ENCODE data around the gene ADNP2. TPM values are rescaled to one million over a fixed set of nuclear protein-coding genes. Genes with fewer than 3 reads are reported as not detected.

The ADNP2 gene
- total and polyA plus RNA-seq, 2 donors (not counting 3 experiments of a cell fraction or from before 2014, with no cell fraction given), result 10.2 to 20.6 TPM

GRCh38 chr18:80147037-80147417, 38.0 kb downstream of the ADNP2 start:
- Histone ChIP-seq H3K9ac (replicated peaks; ENCODE audit: extremely low read depth, insufficient read depth, low read length) (peak overlapping the region; percentile 8), H3K4me2 (ENCODE audit: insufficient read depth, low read length) (peak overlapping the region; percentile 93), H3K27ac (ENCODE audit: insufficient read depth, low read depth, low read length) (no peak overlapping the region), H3K36me3 (ENCODE audit: control insufficient read depth in 2 of 2, extremely low read depth in 1 of 2, insufficient read depth in 2 of 2, low read length in 2 of 2) (no peaks in the 10 kb centered on the region), H2AFZ (ENCODE audit: low read depth, low read length) (peak overlapping the region; percentile 93), H3K27me3 (ENCODE audit: control insufficient read depth in 2 of 2, insufficient read depth in 2 of 2, low read length in 2 of 2) (no peaks in the 10 kb centered on the region), H3K4me3 (replicated peaks in 1 of 3; ENCODE audit: insufficient read depth in 1 of 3, low read depth in 1 of 3, low read length in 3 of 3) (peak overlapping the region; percentile 59 to 79 (median 69)), H3K4me1 (ENCODE audit: control insufficient read depth, extremely low read depth, insufficient read depth, low read length) (peaks cover 8% of the 10 kb centered on the region), H3K79me2 (ENCODE audit: control insufficient read depth, insufficient read depth, low read length) (no peaks in the 10 kb centered on the region), H4K20me1 (replicated peaks; ENCODE audit: control insufficient read depth, extremely low read depth, insufficient read depth, low read length) (no peaks in the 10 kb centered on the region), H3K9me3 (replicated peaks; ENCODE audit: control insufficient read depth, insufficient read depth, low read length) (no peaks in the 10 kb centered on the region), H3K9me1 (replicated peaks; ENCODE audit: control insufficient read depth, extremely low read depth, insufficient read depth, low read length) (no peaks in the 10 kb centered on the region)
- ChIA-PET CTCF (interaction anchor here (1.0 to 5.5 kb wide), 2 partner anchors 9 to 12 kb away, joined by 3 to 53 read pairs; no protein-coding TSS in a partner anchor), POLR2A (no interaction called here)
- FAIRE-seq (peak; percentile 74), DNase-seq (ENCODE audit: low read depth, low spot score) (peak; percentile 35)
- BruUV-seq (replicated peaks), result no TSS peak
- dilution Hi-C loops (cut with MboI; ENCODE audit: extremely low pct_ligation_motif_present, low sequenced_read_pairs) (no loop called here), intact Hi-C loops (cut with micrococcal nuclease) (loop anchor here (5.0 kb wide), 1 partner anchor 35 kb away; no protein-coding TSS in a partner anchor)
- TF ChIP-seq JUN (IDR thresholded peaks at IDR 0.05; ENCODE audit: borderline replicate concordance, insufficient read depth, insufficient read length, low read depth) (no peak), CTCF (IDR thresholded peaks at IDR 0.05; ENCODE audit: extremely low read depth in 1 of 2, insufficient read depth in 1 of 2, low read depth in 1 of 2, low read length in 2 of 2) (no peak), POLR2AphosphoS5 (IDR thresholded peaks at IDR 0.05; ENCODE audit: insufficient read depth, low read depth, low read length) (no peak), EZH2 (IDR thresholded peaks at IDR 0.05; ENCODE audit: borderline replicate concordance, low read depth, low read length, severe bottlenecking) (no peak), POLR2A (IDR thresholded peaks at IDR 0.05; ENCODE audit: low read depth, low read length) (no peak), MYC (IDR thresholded peaks at IDR 0.05; ENCODE audit: low read depth, low read length) (no peak)
